ENCODE measurements around the gene SQOR.

The SQOR gene

GRCh38 chr15:45664451-45664850 lies 29.6 kb downstream of the SQOR start:
- FAIRE-seq = no peak

- FAIRE-seq = no peak
Observed at GRCh38 chr15:45665261-45665660, 30.4 kb downstream of the SQOR start.

- no peak for FAIRE-seq
Observed at GRCh38 chr15:45666119-45666875, 31.5 kb downstream of the SQOR start.

- no peak for FAIRE-seq
Observed at GRCh38 chr15:45667002-45667401, 32.2 kb downstream of the SQOR start.

- no peak for FAIRE-seq
Observed at GRCh38 chr15:45668386-45668785, 33.6 kb downstream of the SQOR start.

- no peak for FAIRE-seq
Observed at GRCh38 chr15:45669422-45669821, 34.6 kb downstream of the SQOR start.

GRCh38 chr15:45670091-45670490 lies 35.3 kb downstream of the SQOR start:
- FAIRE-seq = no peak

- FAIRE-seq = no peak
Observed at GRCh38 chr15:45670511-45670910, 35.7 kb downstream of the SQOR start.

GRCh38 chr15:45674677-45675076 lies 39.8 kb downstream of the SQOR start:
- FAIRE-seq = no peak

GRCh38 chr15:45677797-45678196 lies 43.0 kb downstream of the SQOR start:
- FAIRE-seq = no peak

- no peak for FAIRE-seq
Observed at GRCh38 chr15:45678459-45679178, 43.8 kb downstream of the SQOR start.

- FAIRE-seq = no peak
Observed at GRCh38 chr15:45684533-45684932, 49.7 kb downstream of the SQOR start.

- FAIRE-seq = no peak
Observed at GRCh38 chr15:45689616-45690015, 54.8 kb downstream of the SQOR start.

- no peak for FAIRE-seq
Observed at GRCh38 chr15:45690581-45691260, 55.9 kb downstream of the SQOR start.

- FAIRE-seq = no peak
Observed at GRCh38 chr15:45701108-45701507, 66.3 kb downstream of the SQOR start.

GRCh38 chr15:45702041-45702440 lies 67.2 kb downstream of the SQOR start:
- FAIRE-seq = no peak

- no peak for FAIRE-seq
Observed at GRCh38 chr15:45703670-45704328, 69.0 kb downstream of the SQOR start.

GRCh38 chr15:45704329-45705249 lies 69.8 kb downstream of the SQOR start:
- FAIRE-seq = no peak

- peak; percentile 5 for FAIRE-seq
Observed at GRCh38 chr15:45705510-45706473, 71.0 kb downstream of the SQOR start.

GRCh38 chr15:45710657-45711056 lies 75.8 kb downstream of the SQOR start:
- FAIRE-seq = no peak
